ENCODE results near the gene GNAI1.

The GNAI1 gene

DNA sequence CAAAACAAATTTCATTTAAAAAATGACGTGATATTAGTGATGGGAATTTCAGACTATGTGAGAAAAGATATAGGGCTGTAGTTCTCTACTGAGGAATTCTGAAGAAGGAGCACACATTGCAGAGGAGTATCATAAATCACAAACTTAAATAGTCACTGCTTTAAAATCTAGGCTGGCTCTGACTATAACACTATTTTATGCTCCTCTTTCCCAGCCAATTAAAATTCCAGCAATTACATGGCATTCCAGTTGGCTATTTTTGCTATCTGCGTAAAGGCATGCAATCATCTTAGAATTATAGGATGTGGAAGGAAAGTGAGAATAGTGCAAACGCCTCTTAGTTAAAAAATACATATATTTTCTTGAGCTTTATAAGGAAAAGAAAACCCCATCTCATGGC, 123.1 kb downstream of the GNAI1 start:
- no peak for DNase-seq
- no peaks in the 10 kb centered on the region for H3K36me3 ChIP-seq (replicated peaks)
- no peak for TF ChIP-seq CTCF (IDR thresholded peaks at IDR 0.05; ENCODE audit: low read depth, low read length, missing control alignments)
- H3K27ac ChIP-seq: no peak overlapping the region
- H3K4me3 ChIP-seq (ENCODE audit: low read depth, low read length): no peak overlapping the region
- in situ Hi-C loops (cut with HindIII; ENCODE audit: low pct_ligation_motif_present, low sequenced_read_pairs): no loop called here
- H3K27me3 ChIP-seq (replicated peaks): no peaks in the 10 kb centered on the region

DNA sequence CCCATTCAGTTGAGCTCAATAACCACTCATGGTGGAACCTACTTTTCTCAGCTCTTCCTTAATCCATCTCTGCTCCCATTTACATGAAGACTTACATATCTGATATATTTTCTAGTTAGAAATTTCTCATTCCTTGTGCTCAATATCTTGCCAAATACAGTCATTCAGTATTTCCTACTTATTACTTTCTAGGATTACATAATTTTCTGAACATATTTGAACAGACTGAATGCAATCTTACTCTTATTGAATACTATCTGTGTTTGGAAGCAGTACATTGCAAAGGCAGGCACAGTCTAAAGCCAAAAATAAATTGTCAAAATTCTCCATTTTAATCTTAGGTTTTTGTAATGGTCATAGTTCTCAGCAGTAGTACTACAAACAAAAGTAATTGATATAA, 126.0 kb downstream of the GNAI1 start:
- no peak for DNase-seq
- Histone ChIP-seq H3K27ac (no peak overlapping the region), H3K27me3 (replicated peaks) (no peaks in the 10 kb centered on the region), H3K4me3 (ENCODE audit: low read depth, low read length) (no peak overlapping the region), H3K36me3 (replicated peaks) (no peaks in the 10 kb centered on the region)
- no peak for TF ChIP-seq CTCF (IDR thresholded peaks at IDR 0.05; ENCODE audit: low read depth, low read length, missing control alignments)
- in situ Hi-C loops (cut with HindIII; ENCODE audit: low pct_ligation_motif_present, low sequenced_read_pairs): no loop called here

DNA sequence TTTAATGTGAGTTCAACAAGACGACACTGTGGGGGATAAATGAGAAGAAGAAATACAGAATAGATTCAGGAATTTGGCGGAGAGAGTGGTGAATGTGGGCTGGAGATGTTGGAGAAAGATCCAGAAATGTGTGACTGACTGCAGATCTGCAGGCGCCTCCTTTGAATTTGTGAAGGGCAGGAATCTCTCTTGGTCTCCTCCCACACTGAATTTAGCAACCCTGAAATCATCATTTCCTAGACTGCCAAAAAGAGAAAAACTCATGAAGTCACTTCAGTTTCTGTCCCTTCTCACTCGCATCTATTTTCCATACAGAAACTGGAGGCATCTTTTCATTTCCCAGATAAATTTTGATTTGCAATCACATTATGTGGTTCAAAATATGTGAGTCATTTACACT, 128.7 kb downstream of the GNAI1 start:
- no peak overlapping the region for H3K27ac ChIP-seq
- H3K36me3 ChIP-seq (replicated peaks): no peaks in the 10 kb centered on the region
- H3K4me3 ChIP-seq (ENCODE audit: low read depth, low read length): no peak overlapping the region
- no peak for TF ChIP-seq CTCF (IDR thresholded peaks at IDR 0.05; ENCODE audit: low read depth, low read length, missing control alignments)
- H3K27me3 ChIP-seq (replicated peaks): no peaks in the 10 kb centered on the region
- in situ Hi-C loops (cut with HindIII; ENCODE audit: low pct_ligation_motif_present, low sequenced_read_pairs): no loop called here
- DNase-seq: peak; percentile 14

- no peaks in the 10 kb centered on the region for H3K27me3 ChIP-seq (replicated peaks)
- no peak for DNase-seq
- no peak overlapping the region for H3K27ac ChIP-seq
- TF ChIP-seq CTCF (IDR thresholded peaks at IDR 0.05; ENCODE audit: low read depth, low read length, missing control alignments): no peak
- H3K4me3 ChIP-seq (ENCODE audit: low read depth, low read length): no peak overlapping the region
- in situ Hi-C loops (cut with HindIII; ENCODE audit: low pct_ligation_motif_present, low sequenced_read_pairs): no loop called here
- H3K36me3 ChIP-seq (replicated peaks): no peaks in the 10 kb centered on the region
Observed at GRCh38 chr7:80263821-80264220, 129.2 kb downstream of the GNAI1 start.

DNA sequence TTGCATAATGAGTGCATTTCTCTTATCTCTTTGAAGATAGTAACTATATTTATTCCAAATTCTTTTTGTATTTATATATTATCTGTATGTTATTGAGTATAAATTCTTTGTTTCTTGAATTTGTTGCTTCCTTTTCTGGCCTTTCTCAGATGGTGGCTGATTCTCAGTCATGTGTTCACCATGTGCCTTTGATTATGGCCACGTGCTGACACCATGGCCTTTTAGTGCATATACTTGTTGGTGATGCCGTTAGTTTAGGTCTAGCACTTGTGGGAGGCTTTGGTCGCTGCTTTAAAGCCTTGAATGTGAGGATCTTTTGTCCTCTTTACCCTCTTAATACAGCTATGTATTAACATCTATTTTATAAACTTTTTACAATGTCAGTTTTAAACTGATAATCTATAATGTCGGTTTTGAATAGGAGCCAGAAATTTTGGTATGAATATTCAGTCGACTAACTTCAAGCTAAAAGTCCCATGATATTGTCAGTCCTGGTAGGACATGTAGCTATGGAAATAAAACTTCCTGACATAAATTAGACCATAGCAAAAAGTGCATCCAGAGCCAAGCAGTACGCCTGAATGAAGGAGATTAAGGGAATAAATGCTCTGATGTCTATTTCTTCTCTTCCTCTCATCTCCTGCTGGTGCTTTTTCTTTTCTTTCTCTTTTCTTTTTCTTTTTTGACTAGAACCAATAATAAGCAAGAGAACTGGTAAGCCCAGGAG, 130.3 kb downstream of the GNAI1 start:
- no peaks in the 10 kb centered on the region for H3K27me3 ChIP-seq (replicated peaks)
- in situ Hi-C loops (cut with HindIII; ENCODE audit: low pct_ligation_motif_present, low sequenced_read_pairs): no loop called here
- H3K27ac ChIP-seq: no peak overlapping the region
- H3K36me3 ChIP-seq (replicated peaks): no peaks in the 10 kb centered on the region
- H3K4me3 ChIP-seq (ENCODE audit: low read depth, low read length): no peak overlapping the region
- no peak for TF ChIP-seq CTCF (IDR thresholded peaks at IDR 0.05; ENCODE audit: low read depth, low read length, missing control alignments)
- DNase-seq: no peak
